ENCODE measurements around the gene TCF7L2. TPM values are rescaled to one million over a fixed set of nuclear protein-coding genes. Genes with fewer than 3 reads are reported as not detected.

Gene TCF7L2
- total RNA-seq, 2 donors from 2014 or later = 26.8 to 29.6 TPM

GRCh38 chr10:113030453-113030852 lies 80.4 kb downstream of the TCF7L2 start:
- intact Hi-C loops (cut with DNase I) = loop anchor here in 1 of 2 donors (10.0 kb wide), 1 partner anchor 84 kb away; no protein-coding TSS in a partner anchor
- no peak for DNase-seq (ENCODE audit: low spot score)

- DNase-seq (ENCODE audit: low spot score) = no peak
- intact Hi-C loops (cut with DNase I) = loop anchor here in 1 of 2 donors (10.0 kb wide), 1 partner anchor 84 kb away; no protein-coding TSS in a partner anchor
Observed at GRCh38 chr10:113031147-113031546, 81.1 kb downstream of the TCF7L2 start.

- DNase-seq (ENCODE audit: low spot score) = no peak
- intact Hi-C loops (cut with DNase I) = loop anchor here in 1 of 2 donors (10.0 kb wide), 1 partner anchor 81 kb away; no protein-coding TSS in a partner anchor
Observed at GRCh38 chr10:113033991-113034390, 83.9 kb downstream of the TCF7L2 start.

- DNase-seq (ENCODE audit: low spot score) = no peak
- intact Hi-C loops (cut with DNase I) = loop anchor here in 1 of 2 donors (10.0 kb wide), 1 partner anchor 79 kb away; no protein-coding TSS in a partner anchor
Observed at GRCh38 chr10:113035732-113036312, 85.8 kb downstream of the TCF7L2 start.

GRCh38 chr10:113036619-113037018 lies 86.6 kb downstream of the TCF7L2 start:
- no peak for DNase-seq (ENCODE audit: low spot score)
- intact Hi-C loops (cut with DNase I) = loop anchor here in 1 of 2 donors (10.0 kb wide), 1 partner anchor 78 kb away; no protein-coding TSS in a partner anchor

- intact Hi-C loops (cut with DNase I) = loop anchor here in 1 of 2 donors (10.0 kb wide), 1 partner anchor 78 kb away; no protein-coding TSS in a partner anchor
- no peak for DNase-seq (ENCODE audit: low spot score)
Observed at GRCh38 chr10:113037218-113037617, 87.2 kb downstream of the TCF7L2 start.

- intact Hi-C loops (cut with DNase I) = loop anchor here in 1 of 2 donors (10.0 kb wide), 1 partner anchor 77 kb away; no protein-coding TSS in a partner anchor
- no peak for DNase-seq (ENCODE audit: low spot score)
Observed at GRCh38 chr10:113038183-113038582, 88.1 kb downstream of the TCF7L2 start.

GRCh38 chr10:113038985-113039384 lies 88.9 kb downstream of the TCF7L2 start:
- intact Hi-C loops (cut with DNase I) = loop anchor here in 1 of 2 donors (10.0 kb wide), 1 partner anchor 76 kb away; no protein-coding TSS in a partner anchor
- DNase-seq (ENCODE audit: low spot score) = no peak

- intact Hi-C loops (cut with DNase I) = loop anchor here in 1 of 2 donors (10.0 kb wide), 1 partner anchor 87 kb away; the partner anchor contains the start of gene TCF7L2
Observed at GRCh38 chr10:113041324-113041723, 91.3 kb downstream of the TCF7L2 start.

GRCh38 chr10:113041841-113042750 lies 92.0 kb downstream of the TCF7L2 start:
- intact Hi-C loops (cut with DNase I) = loop anchor here in 1 of 2 donors (10.0 kb wide), 1 partner anchor 87 kb away; the partner anchor contains the start of gene TCF7L2

More at GRCh38 chr10:113041324-113041723, 91.3 kb downstream of the TCF7L2 start:
- no peak for DNase-seq (ENCODE audit: low spot score)

GRCh38 chr10:113042868-113043267 lies 92.8 kb downstream of the TCF7L2 start:
- DNase-seq (ENCODE audit: low spot score) = no peak
- intact Hi-C loops (cut with DNase I) = loop anchor here in 1 of 2 donors (10.0 kb wide), 1 partner anchor 88 kb away; the partner anchor contains the start of gene TCF7L2

More at GRCh38 chr10:113041841-113042750, 92.0 kb downstream of the TCF7L2 start:
- no peak for DNase-seq (ENCODE audit: low spot score)

GRCh38 chr10:113044016-113044755 lies 94.1 kb downstream of the TCF7L2 start:
- DNase-seq (ENCODE audit: low spot score) = no peak
- intact Hi-C loops (cut with DNase I) = loop anchor here in 1 of 2 donors (10.0 kb wide), 1 partner anchor 89 kb away; the partner anchor contains the start of gene TCF7L2

GRCh38 chr10:113045147-113046055 lies 95.4 kb downstream of the TCF7L2 start:
- intact Hi-C loops (cut with DNase I) = loop anchor here (5.0 to 10.0 kb wide), 2 partner anchors 91 to 93 kb away; partner anchors contain the start of gene TCF7L2 (in 2 of the 2)
- no peak for DNase-seq (ENCODE audit: low spot score)

GRCh38 chr10:113047151-113047550 lies 97.1 kb downstream of the TCF7L2 start:
- intact Hi-C loops (cut with DNase I) = loop anchor here (5.0 to 10.0 kb wide), 2 partner anchors 92 to 95 kb away; partner anchors contain the start of gene TCF7L2 (in 2 of the 2)
- DNase-seq (ENCODE audit: low spot score) = no peak

- intact Hi-C loops (cut with DNase I) = loop anchor here (5.0 to 10.0 kb wide), 2 partner anchors 93 to 95 kb away; partner anchors contain the start of gene TCF7L2 (in 2 of the 2)
- peak; percentile 85 for DNase-seq (ENCODE audit: low spot score)
Observed at GRCh38 chr10:113047605-113047962, 97.5 kb downstream of the TCF7L2 start.

- DNase-seq (ENCODE audit: low spot score) = no peak
- intact Hi-C loops (cut with DNase I) = loop anchor here (5.0 to 10.0 kb wide), 2 partner anchors 93 to 96 kb away; partner anchors contain the start of gene TCF7L2 (in 2 of the 2)
Observed at GRCh38 chr10:113047963-113048781, 98.1 kb downstream of the TCF7L2 start.

Measured in posterior vena cava (tissue), 2 donors.